Vagina (tissue), 2 donors: ENCODE data around the gene TMEM151A.

Experiments
- POLR2A ChIP-seq, 2 donors: fragments of 450-650 bp; IDR thresholded peaks; one replicate each; pipeline ENCODE4 v1.6.1; 2017; ENCODE audit warnings: antibody characterized with exemption in 2 of 2, mild to moderate bottlenecking in 2 of 2, moderate library complexity in 2 of 2
- POLR2AphosphoS5 ChIP-seq, 2 donors: sonication (generic); formaldehyde crosslinking; IDR thresholded peaks; one replicate each; pipeline ENCODE4 v1.9.0; 2017; ENCODE audit warnings: antibody characterized with exemption in 2 of 2, mild to moderate bottlenecking in 2 of 2, low read depth in 1 of 2; ENCODE audit not compliant: insufficient read depth in 1 of 2
- TF ChIP-seq, protein P1 (sequence below), 3 experiments: fragments of 450-650 bp in 2 of 3; fragments of 200-600 bp in 1 of 3; sonication (generic) in 1 of 3; IDR thresholded peaks; one replicate each; pipeline ENCODE4 v1.5.1; 2017 to 2019; ENCODE audit warnings: antibody characterized with exemption in 3 of 3, mild to moderate bottlenecking in 2 of 3, moderate library complexity in 2 of 3

- TF ChIP-seq, protein P1, sequence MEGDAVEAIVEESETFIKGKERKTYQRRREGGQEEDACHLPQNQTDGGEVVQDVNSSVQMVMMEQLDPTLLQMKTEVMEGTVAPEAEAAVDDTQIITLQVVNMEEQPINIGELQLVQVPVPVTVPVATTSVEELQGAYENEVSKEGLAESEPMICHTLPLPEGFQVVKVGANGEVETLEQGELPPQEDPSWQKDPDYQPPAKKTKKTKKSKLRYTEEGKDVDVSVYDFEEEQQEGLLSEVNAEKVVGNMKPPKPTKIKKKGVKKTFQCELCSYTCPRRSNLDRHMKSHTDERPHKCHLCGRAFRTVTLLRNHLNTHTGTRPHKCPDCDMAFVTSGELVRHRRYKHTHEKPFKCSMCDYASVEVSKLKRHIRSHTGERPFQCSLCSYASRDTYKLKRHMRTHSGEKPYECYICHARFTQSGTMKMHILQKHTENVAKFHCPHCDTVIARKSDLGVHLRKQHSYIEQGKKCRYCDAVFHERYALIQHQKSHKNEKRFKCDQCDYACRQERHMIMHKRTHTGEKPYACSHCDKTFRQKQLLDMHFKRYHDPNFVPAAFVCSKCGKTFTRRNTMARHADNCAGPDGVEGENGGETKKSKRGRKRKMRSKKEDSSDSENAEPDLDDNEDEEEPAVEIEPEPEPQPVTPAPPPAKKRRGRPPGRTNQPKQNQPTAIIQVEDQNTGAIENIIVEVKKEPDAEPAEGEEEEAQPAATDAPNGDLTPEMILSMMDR (IDR thresholded peaks at IDR 0.05): no peak
- TF ChIP-seq POLR2AphosphoS5 (IDR thresholded peaks at IDR 0.05; ENCODE audit: insufficient read depth in 1 of 2, low read depth in 1 of 2) (no peak), POLR2A (IDR thresholded peaks at IDR 0.05) (no peak)
These were observed 11.0 kb downstream of the TMEM151A start for GRCh38 chr11:66302656-66303055.
